Neural cell (in vitro differentiated cells): ENCODE measurements around the gene PLCB1. TPM values are rescaled to one million over a fixed set of nuclear protein-coding genes. Genes with fewer than 3 reads are reported as not detected.

Source experiments
- H2AFZ ChIP-seq: fragments of 200-600, 300-800 bp; sonication (generic), shearing (Covaris generic); 2 replicates; pipeline ENCODE4 v1.6.0; 2014; ENCODE audit warnings: low read depth, mild to moderate bottlenecking, antibody characterized with exemption, low read length, moderate library complexity
- H3F3A ChIP-seq: fragments of 200-600 bp; shearing (Covaris generic); 2 replicates; pipeline ENCODE4 v1.6.1; 2016; ENCODE audit warnings: mild to moderate bottlenecking, moderate library complexity, mixed read lengths, antibody characterized with exemption, low read length; ENCODE audit not compliant: insufficient read depth, poor library complexity, severe bottlenecking
- H3K27ac ChIP-seq: fragments of 200-600, 300-800 bp; sonication (generic), shearing (Covaris generic); 2 replicates; pipeline ENCODE4 v1.5.1; 2014; ENCODE audit warnings: mild to moderate bottlenecking, low read length, moderate library complexity
- H3K27me3 ChIP-seq: fragments of 300-800, 200-600 bp; sonication (generic), shearing (Covaris generic); 2 replicates; pipeline ENCODE4 v1.6.0; 2014; ENCODE audit warnings: mild to moderate bottlenecking, low read depth, low read length, moderate library complexity; ENCODE audit not compliant: insufficient read depth
- H3K36me3 ChIP-seq: fragments of 300-800, 200-600 bp; sonication (generic), shearing (Covaris generic); 2 replicates; pipeline ENCODE4 v1.5.1; 2014; ENCODE audit warnings: mild to moderate bottlenecking, antibody characterized with exemption, low read length, moderate library complexity; ENCODE audit not compliant: insufficient read depth
- H3K4me2 ChIP-seq: fragments of 300-800, 200-600 bp; sonication (generic), shearing (Covaris generic); 2 replicates; pipeline ENCODE4 v1.6.0; 2014; ENCODE audit warnings: mild to moderate bottlenecking, low read length
- H3K4me3 ChIP-seq: fragments of 300-800, 200-600 bp; sonication (generic), shearing (Covaris generic); 2 replicates; pipeline ENCODE4 v1.5.1; 2014; ENCODE audit warnings: mild to moderate bottlenecking, low read length, moderate library complexity
- H3K79me2 ChIP-seq: fragments of 200-600 bp; shearing (Covaris generic); replicated peaks from 2 replicates; pipeline ENCODE4 v1.6.0; 2014; ENCODE audit warnings: mild to moderate bottlenecking, low read length, moderate library complexity; ENCODE audit not compliant: insufficient read depth
- H3K9ac ChIP-seq: fragments of 300-800, 200-600 bp; sonication (generic), shearing (Covaris generic); 2 replicates; pipeline ENCODE4 v1.6.1; 2016; ENCODE audit warnings: mild to moderate bottlenecking, low read length, mixed read lengths
- H3K9me2 ChIP-seq: fragments of 200-600 bp; shearing (Covaris generic); 2 replicates; pipeline ENCODE4 v1.6.1; 2016; ENCODE audit warnings: mild to moderate bottlenecking, low read length, mixed read lengths; ENCODE audit not compliant: insufficient read depth
- H3K9me3 ChIP-seq: fragments of 200-600, 300-800 bp; sonication (generic), shearing (Covaris generic); 2 replicates; pipeline ENCODE4 v1.6.1; 2016; ENCODE audit warnings: mild to moderate bottlenecking, mixed run types, low read length, moderate library complexity, mixed read lengths
- H4K20me1 ChIP-seq: fragments of 200-600 bp; shearing (Covaris generic); 2 replicates; pipeline ENCODE4 v1.6.1; 2016; ENCODE audit warnings: mild to moderate bottlenecking, mixed run types; ENCODE audit not compliant: insufficient read depth
- CTCF ChIP-seq: fragments of 450-650 bp; IDR thresholded peaks from 2 replicates; pipeline ENCODE4 v1.5.1; 2014; ENCODE audit warnings: antibody characterized with exemption, mild to moderate bottlenecking, moderate library complexity; ENCODE audit not compliant: poor library complexity, severe bottlenecking
- EP300 ChIP-seq: fragments of 450-650 bp; conservative IDR thresholded peaks from 2 replicates; pipeline ENCODE4 v1.6.1; 2014; ENCODE audit warnings: antibody characterized with exemption, mild to moderate bottlenecking, moderate library complexity; ENCODE audit not compliant: poor library complexity, severe bottlenecking
- EZH2 ChIP-seq: fragments of 200-600, 300-800 bp; shearing (Covaris generic), sonication (generic); IDR thresholded peaks from 2 replicates; pipeline ENCODE4 v1.6.1; 2014; ENCODE audit warnings: antibody characterized with exemption, low read length, borderline replicate concordance, mild to moderate bottlenecking; ENCODE audit not compliant: insufficient read depth, poor library complexity, severe bottlenecking
- MXI1 ChIP-seq: fragments of 450-650 bp; conservative IDR thresholded peaks from 2 replicates; pipeline ENCODE4 v1.6.1; 2014; ENCODE audit warnings: antibody characterized with exemption, mild to moderate bottlenecking; ENCODE audit not compliant: poor library complexity, severe bottlenecking
- POLR2AphosphoS5 ChIP-seq: IDR thresholded peaks from 2 replicates; pipeline ENCODE4 v1.6.1; 2012
- RAD21 ChIP-seq: fragments of 450-650 bp; conservative IDR thresholded peaks from 2 replicates; pipeline ENCODE4 v1.6.1; 2014; ENCODE audit warnings: antibody characterized with exemption, mild to moderate bottlenecking, moderate library complexity
- REST ChIP-seq: IDR thresholded peaks from 2 replicates; pipeline ENCODE4 v1.6.1; 2012; ENCODE audit warnings: borderline replicate concordance
- SMC3 ChIP-seq: fragments of 450-650 bp; conservative IDR thresholded peaks from 2 replicates; pipeline ENCODE4 v1.6.1; 2014; ENCODE audit warnings: antibody characterized with exemption, mild to moderate bottlenecking, moderate library complexity; ENCODE audit not compliant: poor library complexity
- TAF1 ChIP-seq: IDR thresholded peaks from 2 replicates; pipeline ENCODE4 v1.6.1; 2012; ENCODE audit warnings: low read depth
- polyA plus RNA-seq: library from polyadenylated mRNA; depleted of rRNA; stranded (reverse); fragments of >200 nt; gene quantifications from 2 replicates; pipeline ENCODE4 v1.2.3, GENCODE V29; 2014

The PLCB1 gene
- polyA plus RNA-seq, 1 donor from 2014 or later, result 11.4 TPM

- TF ChIP-seq SMC3, result no peak
These were observed 625.1 kb downstream of the PLCB1 start (continued) for GRCh38 chr20:8757146-8757545.

DNA sequence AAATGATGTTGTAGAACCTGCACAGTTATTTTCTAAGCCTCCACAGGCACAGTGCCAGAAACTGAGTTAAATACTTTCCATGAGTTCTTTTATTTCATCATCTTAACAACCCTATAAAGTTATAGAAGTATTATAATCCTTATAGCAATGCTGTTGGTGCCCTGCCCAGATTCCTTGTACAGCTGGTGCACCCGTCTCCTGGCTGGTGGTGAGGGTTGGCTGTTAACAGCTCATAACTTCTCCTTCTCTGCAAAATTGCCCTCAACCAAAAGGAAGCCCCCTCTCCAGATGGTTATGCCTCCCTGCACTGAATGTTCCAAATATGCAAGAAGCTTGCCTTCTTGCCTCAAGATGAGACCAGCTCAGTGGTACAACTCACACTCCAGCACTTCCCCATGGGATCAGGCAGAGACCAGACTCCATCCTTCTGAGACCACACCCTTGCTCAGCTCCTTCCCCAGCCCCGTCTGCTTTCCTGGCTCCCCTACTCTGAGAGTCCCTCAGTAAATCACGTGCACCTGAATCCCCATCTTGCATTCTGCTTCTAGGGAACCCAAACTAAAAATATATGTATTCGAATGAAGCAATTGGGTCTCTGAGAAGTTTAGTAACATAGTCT, 632.4 kb downstream of the PLCB1 start:
- no peak overlapping the region for H2AFZ ChIP-seq
- H3K36me3 ChIP-seq, result peaks cover 4% of the 10 kb centered on the region
- no peaks in the 10 kb centered on the region for H3K27me3 ChIP-seq
- no peak overlapping the region for H3K4me2 ChIP-seq
- no peak overlapping the region for H3K4me3 ChIP-seq
- no peak overlapping the region for H3K9ac ChIP-seq
- no peaks in the 10 kb centered on the region for H3K9me2 ChIP-seq
- H4K20me1 ChIP-seq, result no peaks in the 10 kb centered on the region
- H3K9me3 ChIP-seq, result no peaks in the 10 kb centered on the region
- no peaks in the 10 kb centered on the region for H3F3A ChIP-seq
- H3K27ac ChIP-seq, result no peak overlapping the region
- H3K79me2 ChIP-seq, result no peaks in the 10 kb centered on the region
- TF ChIP-seq POLR2AphosphoS5 (no peak), EP300 (no peak), EZH2 (no peak), SMC3 (no peak), MXI1 (no peak), TAF1 (no peak), CTCF (no peak), RAD21 (no peak), REST (no peak)

GRCh38 chr20:8766868-8767390, 634.9 kb downstream of the PLCB1 start:
- H3K36me3 ChIP-seq, result peaks cover 4% of the 10 kb centered on the region
- H3K27me3 ChIP-seq, result no peaks in the 10 kb centered on the region
- no peak overlapping the region for H3K9ac ChIP-seq
- H3K4me2 ChIP-seq, result no peak overlapping the region
- H3K79me2 ChIP-seq, result no peaks in the 10 kb centered on the region
- no peak overlapping the region for H2AFZ ChIP-seq
- no peak overlapping the region for H3K27ac ChIP-seq
- H4K20me1 ChIP-seq, result no peaks in the 10 kb centered on the region
- no peak overlapping the region for H3K4me3 ChIP-seq
- H3K9me2 ChIP-seq, result no peaks in the 10 kb centered on the region
- TF ChIP-seq REST (no peak), RAD21 (no peak), EZH2 (no peak), POLR2AphosphoS5 (no peak), SMC3 (no peak), CTCF (no peak), EP300 (no peak), TAF1 (no peak), MXI1 (no peak)
- no peaks in the 10 kb centered on the region for H3F3A ChIP-seq
- H3K9me3 ChIP-seq, result no peaks in the 10 kb centered on the region
